Activated CD4-positive, CD25-positive, alpha-beta regulatory T cell treated with anti-CD3 and anti-CD28 coated beads, Interleukin-2, amount 50 U/mL, for 72 hours (primary cell): Measurements from ENCODE around the gene SPG11.
"Not testable (repeated sequence)": the region's sequence is repeated elsewhere in the genome, so short reads cannot be mapped to it uniquely, and the experiment has no call there.

Experiments
- DNase-seq: peaks from one replicate; pipeline ENCODE4 v3.0.0; 2021

SPG11 gene

DNA sequence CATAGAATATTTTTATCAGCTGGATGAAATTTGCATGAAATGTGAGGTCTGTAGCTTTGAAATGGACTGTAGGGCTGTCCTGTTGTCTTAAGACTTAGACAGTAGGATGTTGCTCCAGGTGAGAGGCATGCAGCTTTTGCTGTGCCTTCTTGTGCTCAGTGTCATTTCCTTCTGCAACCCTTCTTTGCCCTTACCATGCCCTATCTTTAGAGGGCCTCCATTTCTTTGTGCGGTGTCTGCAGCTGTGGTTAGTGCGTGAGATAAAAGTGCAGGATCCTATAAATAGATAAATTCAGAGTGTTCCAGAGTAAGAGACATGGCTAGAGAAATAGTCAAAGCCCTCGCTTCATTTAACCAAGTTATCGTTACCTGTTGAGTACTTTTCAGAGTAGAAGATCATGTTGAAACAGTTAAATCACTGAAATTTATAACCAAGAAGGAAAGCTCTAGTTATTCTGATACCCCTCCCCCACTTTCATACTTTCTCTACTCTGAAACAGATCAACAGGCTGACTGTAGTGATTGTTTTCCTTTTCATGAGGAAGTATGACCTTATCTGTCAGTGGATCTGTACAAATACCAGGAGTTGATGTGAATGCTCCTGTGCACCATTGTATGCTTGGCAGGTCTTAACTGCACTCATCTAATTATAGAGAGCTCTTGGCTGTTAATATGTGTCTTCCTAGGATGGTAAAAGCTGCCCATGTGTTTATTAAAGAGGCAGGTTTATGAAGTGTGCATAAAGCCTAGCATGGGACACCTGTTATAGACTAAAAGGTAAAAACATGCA, 108.3 kb downstream of the SPG11 start:
- DNase-seq, result no peak

DNA sequence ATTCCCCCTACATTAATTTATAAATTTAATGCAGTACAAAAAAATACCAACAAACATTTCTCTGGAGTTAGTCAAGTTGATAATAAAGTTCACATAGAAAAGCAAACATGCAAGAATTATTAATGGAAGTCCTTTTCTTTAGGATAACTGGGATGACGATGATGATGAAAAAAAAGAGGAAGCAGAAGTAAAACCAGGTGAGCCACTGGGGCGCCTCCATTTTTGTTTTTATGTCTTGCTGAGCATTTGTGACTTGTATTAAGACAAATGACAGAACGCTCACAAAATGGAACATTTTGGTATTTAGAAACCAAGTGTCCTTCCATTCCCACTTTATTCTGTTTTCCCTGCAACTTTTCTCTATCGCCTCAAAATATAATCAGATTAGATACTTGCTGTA, 112.7 kb downstream of the SPG11 start:
- DNase-seq, result no peak

- no peak for DNase-seq
Observed at GRCh38 chr15:44550256-44550655, 113.2 kb downstream of the SPG11 start.

- not testable (repeated sequence) for DNase-seq
Observed at GRCh38 chr15:44549152-44549551, 114.3 kb downstream of the SPG11 start.

DNA sequence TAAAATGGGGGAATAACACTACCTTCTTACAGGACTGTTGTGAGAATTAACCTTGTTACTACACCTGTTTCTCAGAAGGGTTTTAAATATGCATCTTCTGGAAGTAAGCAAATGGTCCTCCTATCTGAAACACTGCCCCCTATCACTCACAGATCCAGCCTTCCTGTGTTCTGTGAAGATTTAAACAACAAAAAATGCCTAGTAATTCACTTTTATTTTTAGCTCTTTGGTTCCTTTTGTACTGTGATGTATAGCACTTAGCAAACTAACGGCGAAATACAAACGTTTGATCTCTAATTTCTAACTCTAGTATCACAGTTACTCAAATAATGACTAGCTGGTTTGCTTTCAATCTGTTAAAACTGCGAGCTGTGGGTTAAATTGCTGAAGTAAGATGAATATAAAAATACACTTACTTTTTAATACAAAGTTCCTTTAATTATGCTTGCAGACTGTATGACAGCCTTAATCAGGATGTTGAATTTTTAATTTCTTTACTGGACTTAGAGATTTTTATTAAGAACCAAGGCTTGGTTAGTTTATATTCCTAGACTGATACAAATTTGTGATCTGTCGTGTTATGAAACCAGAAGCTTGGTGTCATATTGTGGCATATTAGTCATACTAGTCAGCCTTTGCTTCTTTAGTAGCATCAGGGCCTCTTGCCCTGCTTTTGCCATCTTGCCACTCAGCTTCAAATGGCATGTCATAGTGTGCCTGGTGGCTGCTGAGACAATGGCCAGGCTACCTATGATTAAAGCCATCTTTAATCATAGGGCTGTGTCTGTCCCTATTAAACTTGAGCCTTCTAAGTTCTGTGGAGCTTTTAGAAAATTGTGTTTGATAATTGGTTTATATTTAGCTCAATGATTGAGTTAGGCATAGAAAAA, 117.3 kb downstream of the SPG11 start:
- no peak for DNase-seq

DNA sequence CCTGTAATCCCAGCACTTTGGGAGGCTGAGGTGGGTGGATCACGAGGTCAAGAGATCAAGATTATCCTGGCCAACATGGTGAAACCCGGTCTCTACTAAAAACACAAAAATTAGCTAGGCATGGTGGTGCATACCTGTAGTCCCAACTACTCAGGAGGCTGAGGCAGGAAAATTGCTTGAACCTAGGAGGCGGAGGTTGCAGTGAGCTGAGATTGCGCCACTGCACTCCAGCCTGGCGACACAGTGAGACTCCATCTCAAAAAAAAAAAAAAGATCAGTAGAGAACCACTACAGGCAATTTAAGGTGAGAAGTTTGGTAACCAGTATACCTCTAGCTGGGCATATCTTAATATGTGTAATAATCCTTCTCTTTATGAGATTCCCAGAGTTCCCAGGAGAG, 118.7 kb downstream of the SPG11 start:
- DNase-seq, result not testable (repeated sequence)

- no peak for DNase-seq
Observed at GRCh38 chr15:44542596-44542995, 120.9 kb downstream of the SPG11 start.

GRCh38 chr15:44541282-44541958, 122.0 kb downstream of the SPG11 start:
- DNase-seq, result no peak

DNA sequence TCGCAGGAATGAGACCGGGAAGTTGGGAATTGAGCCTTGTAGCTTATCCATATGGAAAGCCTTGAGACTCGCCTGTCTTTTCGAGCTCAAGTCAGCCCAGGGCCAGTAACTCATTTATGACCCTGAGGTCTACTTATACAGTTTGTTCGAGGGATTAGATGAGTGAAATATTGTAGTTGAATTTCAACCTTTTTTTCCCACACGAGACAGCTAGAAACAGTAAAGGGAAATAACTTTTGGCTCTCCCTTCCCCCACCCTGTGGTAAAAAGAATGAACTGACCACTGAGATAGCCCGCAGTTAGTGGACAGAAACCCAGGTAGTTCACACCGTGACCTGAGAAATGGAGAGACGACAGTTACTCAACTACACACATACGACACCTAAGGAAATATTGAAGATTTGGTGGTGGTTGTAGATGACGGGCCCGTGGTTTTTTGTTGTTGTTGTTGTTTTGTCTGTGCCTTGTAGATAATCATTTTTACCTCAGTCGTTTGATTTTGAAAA, 125.7 kb downstream of the SPG11 start:
- no peak for DNase-seq

GRCh38 chr15:44536962-44537734, 126.3 kb downstream of the SPG11 start, which contains the start of gene EIF3J:
Gene EIF3J, plus strand, starts transcription at chr15:44537147. Its CDS starts 48 bp downstream, at chr15:44537195.
- DNase-seq, result peak; percentile 94

DNA sequence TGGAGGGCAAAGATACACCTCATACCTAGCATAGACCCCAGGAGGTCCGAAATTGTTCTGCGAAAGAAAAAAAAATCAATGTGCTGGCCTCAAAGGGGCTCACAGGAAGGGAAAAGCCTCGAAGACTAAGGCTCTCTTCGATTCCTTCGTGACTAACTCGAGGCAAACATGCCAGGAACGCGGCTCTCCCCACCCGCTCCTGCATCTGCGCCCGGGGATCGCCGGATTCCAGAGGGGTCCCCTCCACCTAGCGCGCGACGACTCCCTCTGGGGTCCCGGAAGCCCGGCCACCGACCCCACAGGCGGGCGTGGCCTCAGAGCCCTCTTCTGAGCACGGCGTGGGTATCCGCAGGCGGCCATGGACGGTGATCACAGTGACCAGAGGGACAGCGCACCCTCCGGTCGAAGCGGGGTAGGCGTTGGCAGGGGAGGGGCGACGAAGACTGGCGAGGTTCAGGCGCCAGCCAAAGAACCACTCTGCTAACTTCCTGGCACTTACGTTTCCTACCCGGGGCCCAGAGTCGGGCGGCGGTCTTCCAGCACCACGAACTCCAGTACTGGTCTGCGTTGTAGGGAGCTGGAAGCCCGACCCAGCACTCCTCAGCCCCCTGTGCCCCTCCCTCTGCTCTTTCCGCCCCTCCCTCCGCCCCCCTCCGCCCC, 127.0 kb downstream of the SPG11 start:
- DNase-seq, result peak; percentile 79

GRCh38 chr15:44535523-44536301, 127.8 kb downstream of the SPG11 start:
- peak; percentile 36 for DNase-seq

DNA sequence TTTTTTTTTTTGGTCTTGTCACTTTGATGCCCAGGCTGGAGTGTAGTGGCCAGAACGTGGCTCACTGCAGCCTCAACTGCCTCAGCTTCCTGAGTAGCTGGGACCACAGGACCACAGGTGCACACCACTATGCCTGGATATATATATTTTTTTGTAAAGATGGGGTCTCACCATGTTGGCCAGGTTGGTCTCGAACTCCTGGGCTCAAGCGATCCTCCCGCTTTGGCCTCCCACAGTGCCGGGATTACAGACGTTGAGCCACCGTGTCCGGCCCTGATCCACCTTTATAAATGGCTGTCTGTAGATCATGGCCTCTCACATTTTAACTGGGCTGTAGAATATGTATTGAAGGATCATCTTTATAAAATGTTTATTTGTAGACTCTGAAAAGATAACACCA, 128.4 kb downstream of the SPG11 start:
- no peak for DNase-seq

DNA sequence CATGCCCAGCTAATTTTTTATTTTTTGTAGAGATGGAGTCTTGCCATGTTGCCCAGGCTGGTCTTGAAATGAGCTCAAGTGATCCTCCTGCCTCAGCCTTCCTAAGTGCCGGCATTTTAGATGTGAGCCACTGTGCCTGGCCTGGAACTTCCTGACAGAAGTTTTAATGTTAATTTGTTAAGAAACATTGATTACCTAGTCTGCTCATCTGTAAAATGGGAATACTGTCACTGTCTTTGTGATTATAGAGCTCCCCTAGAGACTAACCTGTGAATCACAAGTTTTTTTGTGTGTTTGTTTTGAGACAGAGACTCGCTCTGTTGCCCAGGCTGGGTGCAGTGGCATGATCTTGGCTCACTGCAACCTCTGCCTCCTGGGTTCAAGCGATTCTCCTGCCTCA, 130.8 kb downstream of the SPG11 start:
- no peak for DNase-seq

- DNase-seq, result not testable (repeated sequence)
Observed at GRCh38 chr15:44532275-44532674, 131.2 kb downstream of the SPG11 start.

DNA sequence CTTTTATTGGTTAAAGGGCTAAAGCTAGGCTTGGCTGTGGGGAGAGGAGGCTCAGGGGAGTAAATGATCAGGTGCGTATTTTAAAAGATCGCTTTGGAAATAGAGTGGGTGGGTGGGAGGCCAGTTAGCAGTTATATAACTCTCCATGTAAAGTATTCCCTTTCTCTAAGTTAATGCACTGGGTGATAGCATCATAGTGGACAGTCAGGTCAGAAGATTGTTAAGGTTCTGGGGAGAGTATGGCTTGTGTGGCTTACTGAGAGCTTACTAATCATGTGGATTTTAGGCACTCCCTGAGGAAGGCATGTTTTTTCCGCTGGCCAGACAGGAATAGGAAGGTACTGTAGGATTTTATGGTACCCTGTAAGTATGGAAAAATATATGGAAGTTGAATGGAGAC, 132.8 kb downstream of the SPG11 start:
- no peak for DNase-seq

DNA sequence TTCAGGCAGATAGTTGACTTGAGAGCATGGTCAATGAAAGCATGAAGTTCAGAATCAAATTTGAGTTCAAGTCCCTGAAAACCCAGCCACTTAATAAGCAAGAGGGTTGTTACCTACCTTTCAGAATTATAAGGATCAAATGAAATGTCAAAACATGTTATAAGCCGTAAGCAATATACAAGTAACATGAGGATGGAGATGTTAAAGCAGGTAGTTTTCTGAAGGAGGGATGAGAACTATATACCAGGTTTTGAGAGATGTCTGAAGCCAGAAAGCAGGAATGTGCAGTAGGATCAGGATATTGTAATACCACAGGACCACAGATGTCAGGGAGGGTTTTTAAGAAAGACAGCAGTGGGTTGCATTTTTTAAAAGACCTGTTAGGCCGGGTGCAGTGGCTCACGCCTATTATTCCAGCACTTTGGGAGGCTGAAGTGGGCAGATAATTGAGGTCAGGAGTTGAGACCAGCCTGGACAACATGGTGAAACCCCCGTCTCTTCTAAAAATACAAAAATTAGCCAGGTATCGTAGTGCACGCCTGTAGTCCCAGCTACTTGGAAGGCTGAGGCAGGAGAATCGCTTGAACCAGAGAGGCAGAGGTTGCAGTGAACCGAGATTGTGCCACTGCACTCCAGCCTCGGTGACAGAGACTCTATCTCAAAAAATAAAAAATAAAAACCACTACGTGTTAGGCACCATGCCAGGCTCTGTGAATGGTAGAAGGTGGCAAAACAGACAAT, 133.4 kb downstream of the SPG11 start:
- no peak for DNase-seq

GRCh38 chr15:44527241-44527640, 136.2 kb downstream of the SPG11 start:
- DNase-seq, result no peak

- DNase-seq, result no peak
Observed at GRCh38 chr15:44525018-44525417, 138.4 kb downstream of the SPG11 start.

DNA sequence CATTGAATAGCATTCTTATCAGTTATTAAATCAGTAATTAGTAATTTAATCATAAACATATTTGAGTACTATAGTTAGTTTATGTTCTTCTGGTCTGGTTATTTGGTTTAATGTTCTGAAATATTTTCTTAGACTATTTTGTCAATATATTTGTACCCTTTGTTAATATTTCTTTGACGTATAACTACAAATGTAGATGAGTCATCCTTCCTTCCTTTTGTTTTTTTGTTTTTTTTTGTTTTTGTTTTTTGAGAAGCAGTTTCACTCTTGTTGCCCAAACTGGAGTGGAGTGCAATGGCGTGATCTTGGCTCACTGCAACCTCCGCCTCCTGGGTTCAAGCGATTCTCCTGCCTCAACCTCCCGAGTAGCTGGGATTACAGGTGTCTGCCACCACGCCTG, 143.9 kb downstream of the SPG11 start:
- no peak for DNase-seq
